Measurements from ENCODE around the gene SMYD3. TPM values are rescaled to one million over a fixed set of nuclear protein-coding genes. Genes with fewer than 3 reads are reported as not detected.
"Not testable (repeated sequence)": the region's sequence is repeated elsewhere in the genome, so short reads cannot be mapped to it uniquely, and the experiment has no call there.

The SMYD3 gene
- total RNA-seq, 6 experiments from 2014 or later = 6.3 to 10.0 (median 6.6) TPM

GRCh38 chr1:246078126-246078887 is 428.8 kb downstream of the SMYD3 start:
- DNase-seq (no peak), ATAC-seq (no peak)
- no peak for TF ChIP-seq POLR2A (IDR thresholded peaks at IDR 0.05)
- TF ChIP-seq CTCF (IDR thresholded peaks at IDR 0.05) = no peak
- WGBS (ENCODE audit: insufficient coverage, low coverage, low lambda C conversion rate, missing lambda C conversion rate) = 59% methylated on average over 9 of the region's 9 CpGs
- H3K27me3 ChIP-seq = no peaks in the 10 kb centered on the region
- no peak overlapping the region for H3K4me3 ChIP-seq
- H3K4me1 ChIP-seq = no peaks in the 10 kb centered on the region
- intact Hi-C loops (cut with DNase I) = no loop called here
- H3K9me3 ChIP-seq = peaks cover 0 to 3% (median 0%) of the 10 kb centered on the region in 4 donors
- no peaks in the 10 kb centered on the region for H3K36me3 ChIP-seq
- no peak overlapping the region for H3K27ac ChIP-seq

GRCh38 chr1:246077476-246077875 is 429.6 kb downstream of the SMYD3 start:
- ATAC-seq (no peak), DNase-seq (no peak)
- no peak for TF ChIP-seq CTCF (IDR thresholded peaks at IDR 0.05)
- no peak for TF ChIP-seq POLR2A (IDR thresholded peaks at IDR 0.05)
- H3K4me3 ChIP-seq = no peak overlapping the region
- intact Hi-C loops (cut with DNase I) = no loop called here
- 77% methylated on average over 1 of the region's 1 CpG for WGBS (ENCODE audit: insufficient coverage, low coverage, low lambda C conversion rate, missing lambda C conversion rate)
- H3K9me3 ChIP-seq = peaks cover 0 to 2% (median 0%) of the 10 kb centered on the region in 4 donors
- H3K4me1 ChIP-seq = no peaks in the 10 kb centered on the region
- no peaks in the 10 kb centered on the region for H3K27me3 ChIP-seq
- no peaks in the 10 kb centered on the region for H3K36me3 ChIP-seq
- no peak overlapping the region for H3K27ac ChIP-seq

DNA sequence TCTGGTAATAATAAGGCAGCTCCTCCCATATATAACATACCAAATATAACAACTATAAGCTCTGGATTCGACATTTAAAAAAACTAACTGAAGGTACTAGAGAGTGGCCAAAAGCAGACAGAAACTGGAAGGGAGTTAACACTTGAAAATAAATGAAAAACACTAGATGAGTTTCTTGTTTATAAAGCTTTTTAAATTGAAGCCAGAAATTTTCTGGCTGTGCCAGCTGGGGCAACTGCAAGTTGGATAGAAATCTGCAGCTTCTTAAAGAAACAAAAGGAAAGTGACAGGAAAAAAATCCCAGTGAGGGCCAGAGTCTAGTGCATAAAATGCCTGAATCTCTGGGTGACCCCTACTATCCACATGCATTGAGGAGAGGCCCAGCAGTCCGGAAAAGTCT is 432.7 kb downstream of the SMYD3 start:
- H3K4me1 ChIP-seq = no peaks in the 10 kb centered on the region
- ATAC-seq (no peak), DNase-seq (no peak)
- H3K4me3 ChIP-seq = no peak overlapping the region
- H3K36me3 ChIP-seq = no peaks in the 10 kb centered on the region
- no peak overlapping the region for H3K27ac ChIP-seq
- TF ChIP-seq POLR2A (IDR thresholded peaks at IDR 0.05) (no peak), CTCF (IDR thresholded peaks at IDR 0.05) (no peak)
- no peaks in the 10 kb centered on the region for H3K27me3 ChIP-seq
- intact Hi-C loops (cut with DNase I) = no loop called here
- 100% methylated on average over 2 of the region's 2 CpGs for WGBS (ENCODE audit: insufficient coverage, low coverage, low lambda C conversion rate, missing lambda C conversion rate)
- no peaks in the 10 kb centered on the region for H3K9me3 ChIP-seq

- no peaks in the 10 kb centered on the region for H3K4me1 ChIP-seq
- 90% methylated on average over 2 of the region's 5 CpGs for WGBS (ENCODE audit: insufficient coverage, low coverage, low lambda C conversion rate, missing lambda C conversion rate)
- intact Hi-C loops (cut with DNase I) = no loop called here
- TF ChIP-seq POLR2A (IDR thresholded peaks at IDR 0.05) (no peak), CTCF (IDR thresholded peaks at IDR 0.05) (no peak)
- no peaks in the 10 kb centered on the region for H3K27me3 ChIP-seq
- ATAC-seq = no peak
- H3K27ac ChIP-seq = no peak overlapping the region
- DNase-seq = no peak
- no peak overlapping the region for H3K4me3 ChIP-seq
- H3K36me3 ChIP-seq = no peaks in the 10 kb centered on the region
- no peaks in the 10 kb centered on the region for H3K9me3 ChIP-seq
Measured at GRCh38 chr1:246072456-246072955, 434.6 kb downstream of the SMYD3 start.

- H3K4me3 ChIP-seq; DNase-seq; H3K9me3 ChIP-seq; H3K4me1 ChIP-seq; H3K27me3 ChIP-seq; H3K27ac ChIP-seq; intact Hi-C loops (cut with DNase I); H3K36me3 ChIP-seq; ATAC-seq: not testable (repeated sequence)
- WGBS (ENCODE audit: insufficient coverage, low coverage, low lambda C conversion rate, missing lambda C conversion rate) = 43% methylated on average over 7 of the region's 15 CpGs
Measured at GRCh38 chr1:246071981-246072380, 435.1 kb downstream of the SMYD3 start.

- ATAC-seq; H3K27ac ChIP-seq; H3K36me3 ChIP-seq; DNase-seq; intact Hi-C loops (cut with DNase I); H3K4me3 ChIP-seq; H3K4me1 ChIP-seq; H3K27me3 ChIP-seq; H3K9me3 ChIP-seq: not testable (repeated sequence)
- WGBS (ENCODE audit: insufficient coverage, low coverage, low lambda C conversion rate, missing lambda C conversion rate) = 78% methylated on average over 11 of the region's 11 CpGs
Measured at GRCh38 chr1:246071561-246071960, 435.5 kb downstream of the SMYD3 start.
